Measurements from ENCODE around the gene IL1RN.
A peak's percentile ranks its signal among the peaks of the same experiment; 100 is the strongest.

Gene IL1RN

DNA sequence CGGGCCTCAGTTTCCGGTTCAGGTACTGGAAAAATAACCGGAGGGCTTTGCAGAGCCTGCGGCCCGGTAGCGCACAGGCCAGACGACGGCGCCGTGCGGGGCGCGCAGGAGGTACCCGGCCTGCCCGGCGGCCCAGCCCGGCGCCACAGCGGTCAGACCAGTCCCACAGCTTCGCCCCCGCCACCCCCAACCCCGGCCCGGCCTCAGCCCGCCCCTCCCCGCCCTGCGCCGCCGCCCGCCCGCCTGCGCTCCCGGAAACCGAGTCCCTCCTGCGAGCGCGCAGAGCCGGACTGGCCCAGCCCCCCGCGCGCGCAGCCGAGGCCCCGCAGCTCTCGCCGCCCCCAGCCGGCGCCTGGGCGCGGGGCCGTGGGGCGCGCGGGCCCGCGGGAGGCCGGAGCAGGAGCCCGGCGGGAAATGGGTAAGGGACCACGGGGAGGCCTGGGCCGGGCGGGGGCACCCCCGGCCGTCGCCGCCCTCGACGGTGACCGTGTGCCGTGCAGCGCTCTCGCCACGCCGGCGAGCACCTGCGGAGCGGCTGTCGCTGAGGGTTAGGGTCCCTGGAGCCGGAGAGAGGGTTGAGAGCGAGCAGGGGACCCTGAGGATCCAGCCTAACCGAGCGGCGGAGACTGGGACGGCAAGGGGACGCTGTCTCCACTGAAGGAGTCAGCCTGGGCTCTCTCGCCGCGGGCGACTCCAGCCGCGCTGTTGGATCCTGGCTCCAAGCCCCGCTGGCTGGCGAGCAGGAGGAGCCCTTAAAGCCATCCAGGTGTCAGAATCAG is 29.9 kb downstream of the IL1RN start:
- DNase-seq (ENCODE audit: low spot score), result no peak

DNA sequence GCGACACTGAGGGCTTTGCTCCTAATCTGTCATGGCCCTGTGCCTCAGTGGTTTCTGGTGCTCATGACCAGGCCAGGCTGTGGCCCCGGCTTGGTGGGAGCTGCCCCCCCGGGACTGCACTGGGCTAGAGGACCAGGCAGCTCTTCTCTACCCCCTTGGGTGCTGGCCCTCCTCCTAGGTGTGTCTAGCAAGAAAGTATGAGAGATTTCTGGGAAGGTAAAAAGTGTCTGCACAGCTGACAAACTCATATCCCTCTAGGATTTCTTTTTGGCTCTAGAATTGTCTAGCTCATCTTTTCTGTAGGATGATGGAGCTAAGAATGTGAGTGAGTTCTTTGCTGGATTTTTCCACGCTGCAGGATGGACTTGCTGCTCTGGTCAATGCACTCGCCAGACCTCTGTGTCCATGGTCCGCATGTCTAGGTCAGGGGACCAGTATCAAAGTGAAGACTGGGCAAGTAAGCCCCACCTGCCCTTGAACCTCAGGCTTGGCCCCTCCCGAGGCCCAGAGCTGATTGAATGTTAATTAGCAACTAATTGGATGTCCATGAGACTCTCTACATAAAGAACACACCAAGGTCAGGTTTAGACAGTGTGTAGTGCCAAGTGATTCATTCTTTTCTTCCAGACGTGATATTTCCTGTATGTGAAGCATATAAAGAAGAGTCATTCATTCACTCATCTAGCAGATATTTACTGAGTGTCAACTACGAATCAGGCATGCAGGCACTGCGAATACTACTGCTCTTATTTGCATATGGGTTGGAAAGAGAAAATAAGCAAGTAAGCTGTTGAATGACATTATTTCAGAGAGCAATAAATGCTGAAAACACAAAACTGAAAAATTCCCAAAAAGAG is 30.7 kb downstream of the IL1RN start:
- no peak for DNase-seq (ENCODE audit: low spot score)

DNA sequence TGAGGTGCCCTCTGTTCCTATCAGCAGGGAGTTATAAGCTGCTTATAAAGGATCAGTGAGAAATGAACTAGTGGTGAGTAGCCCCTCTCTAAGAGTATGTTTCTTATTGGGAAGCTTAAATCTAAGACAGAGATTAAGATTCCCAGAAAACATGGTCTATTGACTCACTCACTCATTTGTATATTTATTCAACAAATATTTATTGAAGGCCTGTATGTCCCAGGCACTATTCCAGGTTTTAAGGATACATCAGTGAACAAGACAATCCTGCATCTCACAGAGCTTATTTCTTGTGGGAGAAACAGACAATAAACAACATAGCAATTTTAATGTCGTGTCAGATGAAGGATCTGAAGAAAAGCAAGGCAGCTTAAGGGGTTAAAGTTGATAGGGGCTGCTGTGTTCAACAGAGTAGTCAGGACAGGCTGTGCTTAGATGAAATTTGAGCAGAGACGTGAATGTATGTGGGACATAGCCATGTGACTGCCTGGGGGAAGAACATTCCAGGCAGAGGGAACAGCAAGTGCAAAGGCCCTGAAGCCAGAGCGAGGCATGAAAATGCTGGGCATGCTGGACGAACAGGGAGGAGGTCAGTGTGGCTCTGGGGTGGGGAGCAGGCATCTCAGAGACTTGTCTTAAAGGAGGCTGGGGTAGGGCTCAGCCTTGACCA is 31.6 kb downstream of the IL1RN start:
- no peak for DNase-seq (ENCODE audit: low spot score)

DNA sequence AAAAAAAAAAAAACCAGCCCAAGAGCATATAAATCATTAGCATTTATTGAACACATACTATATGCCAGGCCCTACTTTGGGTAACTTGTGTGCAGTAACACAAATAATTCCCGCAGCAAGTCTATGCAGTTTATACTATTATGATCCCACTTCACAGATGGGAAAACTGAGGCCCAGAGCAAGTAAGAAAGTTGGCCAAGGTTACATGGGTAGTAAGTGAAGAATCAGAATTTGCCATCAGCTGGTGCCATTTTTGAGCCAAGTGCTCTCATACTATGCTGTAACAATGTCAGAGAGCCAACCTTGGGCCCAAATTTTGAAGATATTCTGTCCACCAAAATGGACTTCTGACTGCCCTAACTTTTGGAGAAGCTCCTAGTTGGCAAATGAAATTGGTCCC is 32.9 kb downstream of the IL1RN start:
- DNase-seq (ENCODE audit: low spot score), result no peak

DNA sequence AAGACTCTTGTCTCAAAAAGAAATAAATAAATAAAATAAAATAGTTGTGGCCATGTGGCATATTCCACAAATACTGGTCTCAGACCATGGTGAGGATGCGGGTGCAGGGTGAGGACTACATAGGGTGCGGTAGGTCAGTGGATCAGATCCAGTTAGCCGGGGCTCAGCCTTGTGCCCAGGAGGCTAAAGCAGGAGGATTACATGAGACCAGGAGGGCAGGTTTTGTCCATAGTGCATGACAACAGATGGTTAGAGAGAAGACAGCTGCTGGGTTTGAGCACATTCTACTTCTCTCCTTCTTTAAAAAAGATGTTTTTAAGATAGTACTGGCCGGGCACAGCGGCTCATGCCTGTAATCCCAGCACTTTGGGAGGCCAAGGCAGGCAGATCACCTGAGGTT is 33.6 kb downstream of the IL1RN start:
- DNase-seq (ENCODE audit: low spot score), result no peak

DNA sequence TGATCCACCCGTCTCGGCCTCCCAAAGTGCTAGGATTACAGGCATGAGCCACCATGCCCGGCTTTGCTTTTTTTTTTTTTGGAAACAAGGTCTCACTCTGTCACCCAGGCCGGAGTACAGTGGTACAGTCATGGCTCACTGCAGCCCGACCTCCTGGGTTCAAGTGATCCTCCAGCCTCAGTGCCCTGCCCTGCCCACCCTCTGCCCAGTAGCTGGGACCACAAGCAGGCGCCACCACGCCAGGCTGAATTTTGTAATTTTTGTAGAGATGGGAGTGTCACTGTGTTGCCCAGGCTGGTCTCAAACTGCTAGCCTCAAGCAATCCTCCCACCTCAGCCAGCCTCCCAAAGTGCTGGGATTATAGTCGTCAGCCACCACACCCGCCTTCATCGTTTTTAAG is 34.8 kb downstream of the IL1RN start:
- no peak for DNase-seq (ENCODE audit: low spot score)

DNA sequence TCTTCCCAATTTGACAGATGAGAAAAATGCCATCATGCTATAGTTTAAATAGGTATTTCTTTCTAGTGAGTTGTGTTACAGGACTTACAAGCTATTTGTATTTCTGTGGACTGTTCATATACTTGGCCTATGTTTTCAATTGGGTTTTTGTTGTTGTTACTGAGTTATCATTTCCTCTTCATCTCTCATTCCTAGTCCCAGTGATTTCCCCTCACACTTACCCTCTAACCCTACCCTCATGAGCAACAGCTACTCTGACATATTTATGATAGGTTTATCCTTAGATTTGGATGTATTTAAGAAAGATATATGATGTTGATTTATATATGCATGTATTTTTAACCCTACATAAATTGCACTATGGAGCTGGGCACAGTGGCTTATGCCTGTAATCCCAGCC is 35.5 kb downstream of the IL1RN start:
- no peak for DNase-seq (ENCODE audit: low spot score)

DNA sequence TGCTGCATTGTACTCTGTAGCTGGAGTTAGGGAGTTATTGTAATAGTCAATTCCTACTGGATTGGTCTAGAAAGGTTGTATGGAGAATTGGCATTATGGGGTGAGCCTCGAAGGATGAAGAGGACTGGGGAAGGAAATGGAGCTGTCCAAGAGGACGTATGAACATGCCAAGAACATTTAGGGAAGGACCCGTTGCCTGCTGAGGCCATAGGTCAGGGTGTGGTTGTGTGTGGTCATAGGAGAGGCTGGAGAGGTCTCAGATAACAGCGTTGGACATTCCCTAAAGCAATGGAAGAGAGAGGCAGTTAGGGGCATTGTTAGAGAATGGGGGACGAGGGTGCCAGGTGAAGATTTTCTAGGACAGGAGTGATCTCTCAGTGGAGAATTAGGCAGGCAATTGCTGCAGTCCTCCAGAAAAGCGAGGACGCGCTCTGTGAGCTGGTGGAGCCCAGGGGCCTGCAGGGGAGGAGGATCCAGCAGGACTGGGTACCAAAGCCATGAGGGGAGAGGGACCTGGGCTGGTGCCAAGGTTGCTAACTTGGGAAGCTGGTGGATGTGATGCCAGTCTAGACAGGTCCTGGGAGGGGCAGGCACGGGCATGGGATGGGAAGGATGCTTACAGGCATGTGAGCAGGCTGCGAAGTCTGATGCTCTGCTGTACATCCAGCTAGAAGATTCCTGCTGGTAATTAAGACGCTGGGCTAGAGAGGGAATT is 37.0 kb downstream of the IL1RN start:
- no peak for DNase-seq (ENCODE audit: low spot score)

DNA sequence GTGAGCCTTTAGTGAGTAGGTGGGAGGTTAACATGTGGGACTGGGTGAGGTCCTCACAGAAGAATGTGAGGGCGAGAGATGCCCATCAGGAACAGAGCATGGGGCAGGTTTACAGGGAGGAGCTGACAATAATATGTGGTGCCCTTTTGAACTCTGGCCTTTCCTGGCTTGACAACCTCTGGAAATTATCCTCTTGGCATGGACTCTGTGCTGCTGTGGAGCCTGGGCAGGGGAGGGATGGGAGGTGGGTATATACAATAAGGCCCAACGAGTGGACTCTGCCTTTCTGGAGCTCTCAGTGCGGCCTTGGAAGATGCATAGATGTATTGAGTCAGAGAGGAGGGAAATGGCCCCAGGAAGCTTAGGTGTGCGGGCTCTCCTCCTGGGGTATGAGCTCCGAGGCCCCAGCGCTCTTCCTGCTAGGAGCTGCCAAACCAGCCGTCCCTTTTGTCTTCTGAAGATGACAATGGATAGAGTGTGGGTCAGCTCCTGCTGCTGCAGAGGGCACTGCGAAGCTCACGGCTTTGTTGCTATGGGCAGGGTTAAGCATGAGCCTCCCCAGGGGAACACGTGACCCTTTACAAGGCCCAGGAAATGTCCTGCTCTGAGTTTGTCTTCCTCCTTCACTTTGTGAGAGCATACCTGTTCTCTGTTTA is 37.7 kb downstream of the IL1RN start:
- DNase-seq (ENCODE audit: low spot score), result no peak

DNA sequence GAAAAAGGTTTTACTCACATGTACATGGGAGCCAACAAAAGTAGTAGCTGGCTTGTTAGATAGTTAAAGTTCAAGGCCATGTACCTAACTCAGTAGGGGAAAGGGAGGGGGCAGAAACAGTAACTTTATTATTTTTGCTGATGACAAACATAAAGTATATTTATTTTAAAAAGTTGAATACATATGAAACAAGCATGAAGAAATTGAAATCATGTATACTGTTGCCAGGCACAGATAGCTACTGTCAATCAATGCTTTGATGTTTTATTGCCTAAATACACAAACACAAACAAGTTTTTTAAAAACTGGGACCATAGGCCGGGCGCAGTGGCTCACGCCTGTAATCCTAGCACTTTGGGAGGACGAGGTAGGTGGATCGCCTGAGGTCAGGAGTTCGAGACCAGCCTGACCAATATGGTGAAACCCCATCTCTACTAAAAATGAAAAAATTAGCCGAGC is 38.8 kb downstream of the IL1RN start:
- no peak for DNase-seq (ENCODE audit: low spot score)

DNA sequence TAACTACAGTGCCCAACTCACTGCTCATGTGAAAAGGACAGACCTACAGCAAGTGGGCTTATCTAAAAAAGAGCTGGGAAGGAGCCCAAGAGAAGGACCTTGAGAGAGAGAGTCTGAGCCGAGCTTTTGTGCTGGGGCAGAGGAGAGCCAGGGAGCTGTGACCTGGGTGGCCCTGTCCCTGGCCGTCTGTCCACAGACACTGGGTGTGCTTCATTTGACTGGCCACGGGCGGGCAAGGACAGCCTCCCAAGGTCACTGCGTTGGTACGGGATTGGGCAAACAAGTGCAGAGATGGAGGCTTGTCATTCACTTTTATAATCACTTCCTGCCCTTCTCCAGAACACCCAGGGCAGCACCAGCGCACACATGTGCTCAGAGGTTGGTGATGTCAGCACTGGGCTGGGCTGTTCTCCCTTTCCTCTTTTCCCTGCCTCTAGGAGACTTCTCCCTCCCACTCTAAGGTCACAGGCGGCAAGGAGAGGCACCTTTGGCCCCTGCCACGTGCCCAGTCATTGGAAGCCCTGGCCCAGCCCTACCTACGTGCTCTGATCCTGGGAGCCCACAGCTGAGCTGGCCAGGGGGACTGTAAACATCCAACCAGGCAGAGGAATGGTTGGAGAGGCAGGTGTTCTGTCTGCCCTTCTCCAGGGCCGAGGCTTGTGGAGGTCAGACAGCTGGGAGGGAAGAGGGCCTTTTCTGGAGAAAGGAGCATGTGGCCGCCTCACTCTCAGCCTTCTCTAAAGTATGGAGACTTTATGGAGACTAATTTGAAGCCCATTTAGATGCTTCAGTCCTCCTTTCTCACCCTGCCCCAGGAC is 39.9 kb downstream of the IL1RN start:
- DNase-seq (ENCODE audit: low spot score), result no peak

DNA sequence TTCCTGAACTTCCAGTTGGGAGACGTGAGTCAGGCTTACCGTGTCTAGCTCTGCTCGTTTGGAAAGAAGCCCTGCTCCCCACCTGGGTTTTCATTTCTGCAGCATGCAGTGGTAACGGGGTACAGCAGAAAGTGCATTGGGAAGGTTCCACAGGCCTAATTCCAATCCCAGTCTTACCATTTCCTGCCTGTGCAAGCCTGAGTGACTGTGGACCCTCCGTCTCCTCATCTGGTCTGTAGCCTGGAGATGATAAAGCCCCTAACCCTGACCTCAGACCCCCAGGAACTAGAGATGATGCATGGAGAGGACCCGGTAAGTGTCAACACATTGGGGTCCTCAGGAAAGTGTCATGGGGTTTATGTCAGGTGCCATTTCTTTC is 40.6 kb downstream of the IL1RN start:
- no peak for DNase-seq (ENCODE audit: low spot score)

DNA sequence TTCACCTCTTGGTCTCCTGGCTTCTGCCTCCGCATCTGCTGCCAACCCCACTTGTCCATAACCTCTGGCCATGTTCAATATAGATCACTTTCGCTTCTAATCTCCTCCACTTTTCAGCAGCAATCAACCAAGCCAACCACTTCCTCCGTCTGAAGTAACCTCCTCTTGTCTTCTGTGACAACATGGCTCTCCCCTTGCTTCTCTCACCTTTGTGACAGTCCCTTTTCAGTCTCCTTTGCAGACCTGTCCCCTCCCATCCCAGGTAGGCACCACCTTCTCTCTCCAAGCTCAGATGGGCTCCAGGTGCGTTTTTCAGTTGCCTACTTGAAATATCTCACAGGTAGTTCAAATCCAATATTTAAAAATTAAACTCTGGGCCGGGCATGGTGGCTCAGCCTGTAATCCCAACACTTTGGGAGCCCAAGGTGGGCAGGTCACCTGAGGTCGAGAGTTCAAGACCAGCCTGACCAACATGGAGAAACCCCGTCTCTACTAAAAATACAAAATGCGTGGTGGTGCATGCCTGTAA is 41.7 kb downstream of the IL1RN start:
- DNase-seq (ENCODE audit: low spot score), result no peak

DNA sequence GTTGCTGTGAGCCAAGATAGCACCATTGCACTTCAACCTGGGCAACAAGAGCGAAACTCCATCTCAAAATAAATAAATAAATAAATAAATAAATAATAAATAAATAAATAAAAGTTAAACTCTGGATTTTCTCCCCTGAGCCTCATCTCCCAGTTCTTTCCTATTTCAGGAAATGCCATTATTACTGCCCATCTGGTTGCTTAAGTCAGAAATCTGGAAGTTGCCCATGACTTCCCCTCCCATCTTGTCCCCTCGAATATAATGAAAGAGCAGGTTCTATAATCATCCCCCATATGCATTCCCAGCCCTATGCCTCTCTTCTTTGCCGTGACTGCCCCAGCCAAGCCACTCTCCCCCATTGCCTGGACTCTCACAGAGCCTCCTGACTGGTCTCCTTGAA is 42.2 kb downstream of the IL1RN start:
- DNase-seq (ENCODE audit: low spot score), result no peak

DNA sequence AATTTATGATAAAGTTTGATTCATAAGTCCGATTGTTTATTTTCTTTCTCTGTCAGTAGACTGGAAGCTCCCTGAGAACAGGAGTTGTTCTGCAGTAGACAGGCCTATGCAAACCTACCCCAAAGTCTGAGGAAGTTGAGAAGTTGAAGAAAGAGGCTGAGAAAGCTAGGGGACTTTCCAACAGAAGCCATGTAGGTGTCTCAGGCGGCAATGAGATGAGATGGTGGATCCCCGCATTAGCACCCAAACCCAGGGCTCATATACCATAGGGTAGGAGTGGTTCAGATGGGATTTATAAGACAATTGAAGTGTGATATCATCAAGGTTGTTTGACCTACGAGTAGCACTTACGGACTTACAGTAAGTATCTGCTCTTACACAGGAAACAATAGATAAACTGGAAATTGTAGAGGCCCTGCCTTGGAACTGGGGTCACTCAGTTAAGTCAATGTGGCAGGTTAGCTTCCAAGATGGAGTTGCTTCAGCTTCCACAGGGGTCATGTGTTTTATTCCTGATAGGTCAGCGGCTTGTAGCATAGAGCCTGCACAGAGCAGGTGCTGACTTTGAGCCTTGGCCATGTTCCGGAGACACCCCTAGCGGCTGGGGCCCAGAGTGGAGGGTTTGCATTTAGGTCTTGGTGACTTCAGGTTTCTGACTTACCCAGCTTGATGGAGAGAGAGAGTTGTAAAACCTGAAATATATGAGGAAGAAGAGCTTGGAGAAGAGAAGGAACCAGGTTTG is 44.1 kb downstream of the IL1RN start:
- DNase-seq (ENCODE audit: low spot score), result no peak

DNA sequence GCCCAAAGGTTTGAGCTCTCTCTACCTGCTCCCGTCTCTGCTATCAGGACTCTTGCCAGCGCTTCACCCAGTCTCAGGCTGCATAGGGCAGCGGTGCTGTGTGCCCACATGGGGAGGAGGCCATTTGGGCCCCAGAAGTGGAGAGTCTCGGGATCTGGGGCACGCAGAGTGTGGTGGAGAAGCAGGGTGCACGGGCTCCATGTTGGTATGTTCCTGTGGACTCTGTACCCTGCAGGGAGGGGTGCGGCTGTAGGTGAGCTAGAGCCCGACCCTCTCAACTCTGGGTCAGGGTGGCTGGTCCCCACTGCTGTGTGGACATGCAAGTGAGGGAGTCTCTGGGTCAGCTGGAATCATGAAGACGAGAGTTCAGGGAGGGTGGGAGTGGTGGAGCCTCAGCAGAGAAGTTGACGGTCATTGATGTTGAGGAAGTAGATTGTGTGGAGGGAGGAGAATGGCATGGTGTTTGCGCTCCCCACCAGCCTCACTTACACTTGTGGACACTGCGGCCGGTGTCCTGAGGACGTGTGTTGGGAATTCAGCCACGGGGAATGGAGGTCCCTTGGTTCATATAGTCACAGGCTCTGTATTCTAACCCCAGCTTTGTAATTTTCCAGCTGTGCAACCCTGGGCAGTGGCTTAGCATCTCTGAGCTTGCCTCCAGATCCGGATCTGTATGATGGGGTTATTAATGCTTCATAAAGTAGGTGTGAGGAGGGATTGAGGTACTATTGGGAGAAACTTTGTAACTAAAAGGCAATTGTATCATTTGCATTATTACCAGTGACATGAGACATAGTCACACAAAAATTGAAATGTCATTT is 45.5 kb downstream of the IL1RN start:
- no peak for DNase-seq (ENCODE audit: low spot score)

DNA sequence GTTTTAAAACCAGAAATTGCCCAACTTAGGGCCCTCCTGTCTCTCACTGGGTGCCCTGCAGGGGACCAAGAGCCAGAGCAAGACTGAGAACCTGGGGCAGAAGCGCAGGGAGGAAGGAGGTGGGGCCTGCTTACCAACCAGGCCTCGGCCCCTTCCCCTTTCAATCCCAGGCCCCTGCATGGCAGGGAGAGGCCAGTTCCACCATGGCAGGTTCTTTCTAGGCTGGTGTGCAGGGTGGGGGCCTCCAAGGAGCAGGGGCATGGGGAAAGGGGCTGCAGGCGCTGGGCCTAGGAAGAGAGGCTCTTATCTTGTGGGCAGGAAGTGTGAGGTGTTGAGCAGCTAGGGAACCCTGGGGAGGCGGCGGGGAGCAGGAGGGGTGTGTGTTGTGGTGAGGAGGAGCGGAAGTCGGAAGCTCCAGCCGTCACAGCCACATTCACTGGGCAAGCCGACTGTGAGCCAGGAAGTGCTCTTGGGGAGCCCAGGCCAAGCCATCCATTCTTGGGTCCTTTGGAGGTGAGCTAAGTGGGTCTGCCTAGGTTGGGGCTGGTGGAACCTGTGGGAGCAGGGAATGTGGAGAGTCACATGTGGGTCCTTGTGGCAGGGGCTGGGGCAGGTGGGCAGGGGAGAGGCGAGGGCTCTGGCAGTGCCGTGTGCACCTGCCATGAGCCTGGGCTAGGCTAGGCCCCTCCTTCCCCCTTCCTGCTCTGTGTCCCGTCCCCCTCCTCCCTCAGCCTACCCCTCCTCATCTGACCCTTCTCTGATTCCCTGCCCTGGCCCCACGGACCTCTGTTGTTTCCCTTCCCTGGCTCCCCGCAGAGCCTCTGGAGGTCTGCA is 46.4 kb downstream of the IL1RN start, which contains the start of gene PSD4:
Gene PSD4 (plus strand): TSS at position 430 of the 834 bp plus-strand sequence. CDS start 8,486 bp downstream, outside the sequence.
- peak; percentile 58 for DNase-seq (ENCODE audit: low spot score)

DNA sequence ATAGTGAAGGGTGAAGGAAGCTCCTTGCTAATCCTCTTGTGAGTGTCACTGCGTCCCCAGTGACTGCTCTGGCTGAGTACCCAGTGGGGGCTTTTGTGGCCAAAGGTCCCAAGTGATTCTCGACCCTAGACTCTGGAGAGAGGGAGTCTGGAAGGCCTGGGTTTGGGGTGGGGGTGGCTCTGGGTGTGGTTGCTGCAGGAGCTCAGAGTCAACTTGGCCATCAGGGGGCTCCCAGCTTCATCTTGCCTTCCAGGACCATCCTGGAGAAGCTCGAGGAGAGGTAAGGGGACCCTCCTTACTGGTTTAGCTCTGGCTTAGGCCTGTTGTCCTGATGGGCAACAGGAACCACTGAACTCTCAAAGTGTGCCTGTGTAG is 47.0 kb downstream of the IL1RN start:
- DNase-seq (ENCODE audit: low spot score), result no peak

Measured in hematopoietic multipotent progenitor cell treated with erythropoietin and hydrocortisone succinate and interleukin-3 and kit ligand, for 15 days (in vitro differentiated cells).